PC-3 (cell line): ENCODE measurements around the gene TRIM26.

Source experiments
- EZH2 ChIP-seq: fragments of 300-600 bp; sonication (generic); IDR thresholded peaks from one replicate; pipeline ENCODE4 v1.6.1; 2017; ENCODE audit warnings: antibody characterized with exemption, mild to moderate bottlenecking, low read length; ENCODE audit not compliant: unreplicated experiment
- EZH2phosphoT487 ChIP-seq: fragments of 300-600 bp; sonication (generic); IDR thresholded peaks from 2 replicates; pipeline ENCODE4 v1.6.1; 2018; ENCODE audit warnings: mild to moderate bottlenecking, antibody characterized with exemption, low read length, borderline replicate concordance
- TF ChIP-seq, protein P1 (sequence below): fragments of 300-600 bp; sonication (generic); conservative IDR thresholded peaks from 2 replicates; pipeline ENCODE4 v1.5.1; 2017; ENCODE audit warnings: antibody characterized with exemption, low read depth, mild to moderate bottlenecking, low read length

DNA sequence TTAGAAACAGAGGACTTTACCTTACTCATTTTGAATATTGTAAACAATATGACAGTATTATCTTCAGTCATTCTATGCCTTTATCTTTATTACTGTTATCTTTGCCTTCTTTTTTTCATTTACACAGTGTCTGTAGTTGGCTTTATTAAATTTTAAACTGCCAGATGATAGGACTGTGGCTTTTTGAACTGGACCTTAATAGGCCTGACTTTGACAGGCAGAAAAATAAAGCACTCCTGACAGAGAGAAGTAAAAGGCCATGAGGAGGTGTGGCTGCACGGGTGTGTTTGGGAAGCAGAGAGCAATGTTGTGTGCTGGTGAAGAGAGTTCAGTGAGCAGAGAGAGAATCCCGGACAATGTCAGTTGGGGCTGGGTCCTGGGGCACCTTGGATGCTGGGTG is 69.4 kb downstream of the TRIM26 start:
- TF ChIP-seq, protein P1, sequence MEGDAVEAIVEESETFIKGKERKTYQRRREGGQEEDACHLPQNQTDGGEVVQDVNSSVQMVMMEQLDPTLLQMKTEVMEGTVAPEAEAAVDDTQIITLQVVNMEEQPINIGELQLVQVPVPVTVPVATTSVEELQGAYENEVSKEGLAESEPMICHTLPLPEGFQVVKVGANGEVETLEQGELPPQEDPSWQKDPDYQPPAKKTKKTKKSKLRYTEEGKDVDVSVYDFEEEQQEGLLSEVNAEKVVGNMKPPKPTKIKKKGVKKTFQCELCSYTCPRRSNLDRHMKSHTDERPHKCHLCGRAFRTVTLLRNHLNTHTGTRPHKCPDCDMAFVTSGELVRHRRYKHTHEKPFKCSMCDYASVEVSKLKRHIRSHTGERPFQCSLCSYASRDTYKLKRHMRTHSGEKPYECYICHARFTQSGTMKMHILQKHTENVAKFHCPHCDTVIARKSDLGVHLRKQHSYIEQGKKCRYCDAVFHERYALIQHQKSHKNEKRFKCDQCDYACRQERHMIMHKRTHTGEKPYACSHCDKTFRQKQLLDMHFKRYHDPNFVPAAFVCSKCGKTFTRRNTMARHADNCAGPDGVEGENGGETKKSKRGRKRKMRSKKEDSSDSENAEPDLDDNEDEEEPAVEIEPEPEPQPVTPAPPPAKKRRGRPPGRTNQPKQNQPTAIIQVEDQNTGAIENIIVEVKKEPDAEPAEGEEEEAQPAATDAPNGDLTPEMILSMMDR: no peak
- TF ChIP-seq EZH2 (no peak), EZH2phosphoT487 (no peak)
